Endodermal cell (in vitro differentiated cells): ENCODE data around the gene REPIN1. TPM values are rescaled to one million over a fixed set of nuclear protein-coding genes. Genes with fewer than 3 reads are reported as not detected.
A peak's percentile ranks its signal among the peaks of the same experiment; 100 is the strongest.

ENCODE experiments used
- DNase-seq: peaks from one replicate; pipeline ENCODE4 v3.0.0-alpha.2; 2017
- H3K27ac ChIP-seq: 2 replicates; pipeline ENCODE4 v1.5.1; 2013; ENCODE audit warnings: mild to moderate bottlenecking, low read depth, low read length, moderate library complexity
- H3K27me3 ChIP-seq: 2 replicates; pipeline ENCODE4 v1.6.1; 2013; ENCODE audit warnings: mild to moderate bottlenecking, low read length, moderate library complexity; ENCODE audit not compliant: insufficient read depth, control insufficient read depth, poor library complexity, severe bottlenecking
- H3K36me3 ChIP-seq: 2 replicates; pipeline ENCODE4 v1.7.0; 2013; ENCODE audit warnings: mild to moderate bottlenecking, low read length, moderate library complexity; ENCODE audit not compliant: control insufficient read depth, insufficient read depth
- H3K4me1 ChIP-seq: one replicate; pipeline ENCODE4 v1.7.0; 2013; ENCODE audit warnings: low read length; ENCODE audit not compliant: control insufficient read depth, insufficient read depth
- H3K4me3 ChIP-seq: 2 replicates; pipeline ENCODE4 v1.5.1; 2013; ENCODE audit warnings: mild to moderate bottlenecking, low read length, moderate library complexity
- H3K9ac ChIP-seq: 2 replicates; pipeline ENCODE4 v1.6.1; 2013; ENCODE audit warnings: mild to moderate bottlenecking, low read length, moderate library complexity; ENCODE audit not compliant: poor library complexity, severe bottlenecking; ENCODE audit errors: extremely low read depth
- H3K9me3 ChIP-seq: 2 replicates; pipeline ENCODE4 v1.6.1; 2013; ENCODE audit warnings: mild to moderate bottlenecking, low read length, moderate library complexity; ENCODE audit not compliant: control insufficient read depth
- H3K27ac Mint-ChIP-seq: 2 replicates; pipeline ENCODE4 v1.8.0; 2020; ENCODE audit warnings: mixed read lengths
- H3K27me3 Mint-ChIP-seq: 2 replicates; pipeline ENCODE4 v1.8.0; 2021; ENCODE audit warnings: mild to moderate bottlenecking, mixed read lengths; ENCODE audit not compliant: insufficient read depth
- H3K36me3 Mint-ChIP-seq: 2 replicates; pipeline ENCODE4 v1.8.0; 2020; ENCODE audit warnings: low read depth, mixed read lengths
- H3K4me1 Mint-ChIP-seq: 2 replicates; pipeline ENCODE4 v1.8.0; 2020; ENCODE audit warnings: mixed read lengths
- H3K4me3 Mint-ChIP-seq: 2 replicates; pipeline ENCODE4 v1.8.0; 2020; ENCODE audit warnings: mild to moderate bottlenecking, moderate library complexity, mixed read lengths
- H3K9me3 Mint-ChIP-seq: 2 replicates; pipeline ENCODE4 v1.8.0; 2020; ENCODE audit warnings: mild to moderate bottlenecking, mixed read lengths
- WGBS, 2 experiments: methylation state at CpG; one replicate each; pipeline versions ENCODE4 v1.1.5 to v1.1.7; 2013; ENCODE audit warnings: missing lambda C conversion rate in 2 of 2, mixed read lengths in 1 of 2; ENCODE audit not compliant: insufficient coverage in 1 of 2, insufficient read length in 1 of 2; 5-methylcytosine and 5-hydroxymethylcytosine counted together
- total RNA-seq, 2 donors: library from RNA; stranded (reverse); fragmentation: NEBNext Ultra II Directional in 1 of 2; extraction: Animal tissue kit (Norgen Biotek cat#: 25700) in 1 of 2; gene quantifications; 2 replicates in 1 of 2; 3 replicates in 1 of 2; pipeline ENCODE4 v1.2.1, GENCODE V29; 2021
- TF ChIP-seq, protein P1 (sequence below): fragments of 200-600 bp; sonication (generic); conservative IDR thresholded peaks from 2 replicates; pipeline ENCODE4 v1.5.0; 2021; ENCODE audit warnings: antibody characterized with exemption, mild to moderate bottlenecking

Gene REPIN1
- total RNA-seq, 2 donors from 2014 or later, result 85.4 to 94.4 TPM

DNA sequence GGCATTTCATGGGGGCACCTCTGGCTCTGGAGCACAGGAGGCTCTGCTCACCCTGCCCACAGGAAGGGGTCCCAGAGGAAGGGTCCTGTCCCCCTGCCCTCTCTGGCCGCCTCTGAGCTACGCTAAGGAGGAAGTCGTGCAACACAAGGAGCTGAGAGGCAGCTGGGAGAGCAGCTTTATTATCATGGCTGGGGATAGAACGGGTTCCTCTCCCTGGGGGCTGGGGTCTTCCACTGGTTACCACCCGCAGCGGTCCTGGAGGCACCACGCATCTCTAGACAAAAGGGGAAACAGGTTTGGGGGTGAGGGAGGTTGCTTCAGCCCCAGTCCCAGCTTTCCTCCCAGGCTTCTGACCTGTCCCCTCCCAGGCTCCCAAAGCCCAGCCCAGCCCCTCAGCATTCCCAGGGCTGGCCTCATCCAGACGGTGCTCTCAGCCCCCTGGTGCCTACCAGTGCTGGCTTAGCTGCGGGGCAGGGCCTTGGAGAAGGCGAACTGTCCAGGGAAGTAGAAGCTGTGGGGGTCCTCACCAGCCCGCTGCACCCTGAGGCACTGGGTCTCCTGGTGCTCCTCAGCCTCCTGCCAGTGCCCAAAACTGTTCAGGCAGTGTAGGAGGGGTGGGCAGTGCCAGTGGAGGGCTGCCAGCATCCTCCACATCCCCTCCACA, 30.3 kb upstream of the REPIN1 start:
- Mint-ChIP-seq H3K27ac (no peak overlapping the region), H3K4me1 (peaks cover 32% of the 10 kb centered on the region), H3K36me3 (peaks cover 6% of the 10 kb centered on the region), H3K9me3 (peaks cover under 1% of the 10 kb centered on the region), H3K4me3 (no peak overlapping the region), H3K27me3 (peaks cover 34% of the 10 kb centered on the region)
- WGBS, 2 experiments, result 90 to 93% methylated on average over 8 to 11 of the region's 11 CpGs
- no peak for DNase-seq
- Histone ChIP-seq H3K9ac (no peak overlapping the region), H3K4me1 (peaks cover 5% of the 10 kb centered on the region), H3K36me3 (no peaks in the 10 kb centered on the region), H3K9me3 (no peaks in the 10 kb centered on the region), H3K4me3 (no peak overlapping the region), H3K27me3 (peaks cover 22% of the 10 kb centered on the region), H3K27ac (peak overlapping the region; percentile 24)
- TF ChIP-seq, protein P1, sequence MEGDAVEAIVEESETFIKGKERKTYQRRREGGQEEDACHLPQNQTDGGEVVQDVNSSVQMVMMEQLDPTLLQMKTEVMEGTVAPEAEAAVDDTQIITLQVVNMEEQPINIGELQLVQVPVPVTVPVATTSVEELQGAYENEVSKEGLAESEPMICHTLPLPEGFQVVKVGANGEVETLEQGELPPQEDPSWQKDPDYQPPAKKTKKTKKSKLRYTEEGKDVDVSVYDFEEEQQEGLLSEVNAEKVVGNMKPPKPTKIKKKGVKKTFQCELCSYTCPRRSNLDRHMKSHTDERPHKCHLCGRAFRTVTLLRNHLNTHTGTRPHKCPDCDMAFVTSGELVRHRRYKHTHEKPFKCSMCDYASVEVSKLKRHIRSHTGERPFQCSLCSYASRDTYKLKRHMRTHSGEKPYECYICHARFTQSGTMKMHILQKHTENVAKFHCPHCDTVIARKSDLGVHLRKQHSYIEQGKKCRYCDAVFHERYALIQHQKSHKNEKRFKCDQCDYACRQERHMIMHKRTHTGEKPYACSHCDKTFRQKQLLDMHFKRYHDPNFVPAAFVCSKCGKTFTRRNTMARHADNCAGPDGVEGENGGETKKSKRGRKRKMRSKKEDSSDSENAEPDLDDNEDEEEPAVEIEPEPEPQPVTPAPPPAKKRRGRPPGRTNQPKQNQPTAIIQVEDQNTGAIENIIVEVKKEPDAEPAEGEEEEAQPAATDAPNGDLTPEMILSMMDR, result no peak

DNA sequence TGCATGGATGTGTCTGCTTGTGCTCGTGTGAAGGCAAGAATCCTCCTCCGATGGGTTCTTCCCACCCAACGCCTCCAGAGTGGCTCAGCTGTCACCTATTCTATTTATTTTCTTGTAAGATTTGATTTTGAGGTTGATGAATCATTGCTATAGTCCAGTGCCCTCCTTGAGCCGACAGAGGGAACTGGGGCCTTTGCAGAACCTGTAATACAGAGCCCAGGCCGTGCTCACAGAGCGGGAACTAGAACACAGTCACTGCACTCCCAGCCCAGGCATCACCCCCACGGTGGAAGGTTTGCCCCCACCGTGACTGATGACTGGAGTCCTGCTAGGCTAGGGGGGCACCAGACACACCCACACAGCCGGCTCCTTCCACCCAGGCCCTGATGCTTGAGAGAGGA, 29.2 kb upstream of the REPIN1 start:
- WGBS, 2 experiments, result 82 to 89% methylated on average over 4 to 9 of the region's 9 CpGs
- Histone ChIP-seq H3K4me1 (peaks cover 5% of the 10 kb centered on the region), H3K36me3 (no peaks in the 10 kb centered on the region), H3K27me3 (peaks cover 27% of the 10 kb centered on the region), H3K9me3 (peaks cover 10% of the 10 kb centered on the region), H3K9ac (no peak overlapping the region), H3K4me3 (no peak overlapping the region), H3K27ac (no peak overlapping the region)
- peaks cover 6% of the 10 kb centered on the region for H3K36me3 Mint-ChIP-seq
- peaks cover 28% of the 10 kb centered on the region for H3K4me1 Mint-ChIP-seq
- DNase-seq, result peak; percentile 44
- H3K9me3 Mint-ChIP-seq, result peaks cover 9% of the 10 kb centered on the region
- H3K27ac Mint-ChIP-seq, result no peak overlapping the region
- TF ChIP-seq, protein P1, result no peak
- peak overlapping the region; percentile 64 for H3K4me3 Mint-ChIP-seq
- peaks cover 40% of the 10 kb centered on the region for H3K27me3 Mint-ChIP-seq

DNA sequence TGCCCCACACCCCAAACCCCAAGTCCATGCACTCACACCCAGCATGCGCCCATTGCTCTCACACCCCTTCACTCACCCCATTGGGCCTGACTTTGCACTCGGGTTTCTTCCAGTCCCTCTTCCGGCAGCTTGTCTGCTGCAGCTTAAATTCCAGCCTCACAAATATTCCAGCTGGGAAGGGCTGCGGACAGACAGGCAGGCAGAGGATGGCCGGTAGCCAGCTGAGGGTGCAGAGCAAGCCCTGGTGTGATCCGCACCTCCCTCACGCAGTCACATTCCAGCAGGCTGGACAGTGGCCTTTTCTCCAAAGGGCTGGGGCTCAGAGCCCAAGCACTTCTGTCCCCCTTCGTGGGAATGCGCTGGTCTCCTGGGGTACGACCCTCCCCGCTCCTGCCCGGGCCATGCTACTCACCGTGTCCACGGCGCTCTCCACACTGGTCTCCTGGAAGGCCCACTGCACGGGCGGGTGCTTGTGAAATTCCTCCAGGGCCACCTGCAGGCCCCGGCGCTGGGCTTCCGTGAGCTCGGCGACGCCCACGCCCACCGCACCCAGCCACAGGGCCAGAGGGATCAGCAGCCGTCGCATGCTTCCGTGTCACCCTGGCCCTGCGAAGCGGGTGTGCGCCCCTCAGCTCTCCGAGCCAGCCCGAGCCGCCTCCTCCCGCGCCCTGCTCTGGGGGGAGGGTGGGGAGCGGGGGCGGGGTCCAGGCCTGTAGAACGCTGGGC, 28.4 kb upstream of the REPIN1 start:
- peak overlapping the region; percentile 76 for H3K4me3 ChIP-seq
- H3K27ac ChIP-seq, result no peak overlapping the region
- peaks cover 27% of the 10 kb centered on the region for H3K27me3 ChIP-seq
- TF ChIP-seq, protein P1, result no peak
- H3K36me3 ChIP-seq, result no peaks in the 10 kb centered on the region
- Mint-ChIP-seq H3K27ac (no peak overlapping the region), H3K4me1 (peaks cover 25% of the 10 kb centered on the region), H3K27me3 (peaks cover 40% of the 10 kb centered on the region), H3K9me3 (peaks cover 16% of the 10 kb centered on the region), H3K4me3 (peak overlapping the region; percentile 64), H3K36me3 (peaks cover 6% of the 10 kb centered on the region)
- peaks cover 17% of the 10 kb centered on the region for H3K9me3 ChIP-seq
- H3K4me1 ChIP-seq, result peaks cover 5% of the 10 kb centered on the region
- WGBS, 2 experiments, result 22 to 26% methylated on average over 15 to 39 of the region's 39 CpGs
- peak; percentile 77 for DNase-seq
- H3K9ac ChIP-seq, result no peak overlapping the region
